A172 (cell line): Measurements from ENCODE around the gene RPL13A. TPM values are rescaled to one million over a fixed set of nuclear protein-coding genes. Genes with fewer than 3 reads are reported as not detected.
"Not testable (repeated sequence)": the region's sequence is repeated elsewhere in the genome, so short reads cannot be mapped to it uniquely, and the experiment has no call there.

Experiments
- DNase-seq: peaks from one replicate; pipeline ENCODE4 v3.0.0-alpha.2; 2015; ENCODE audit warnings: low spot score
- total RNA-seq: library from RNA; depleted of rRNA; stranded (reverse); fragments of >200 nt; shearing (Covaris generic); gene quantifications from 2 replicates; pipeline ENCODE4 v1.2.3, GENCODE V29; 2014; rRNA removed

RPL13A gene
- 1,452 and 1,525 TPM in 2 replicates for total RNA-seq

- peak; percentile 99 for DNase-seq
These were observed at the start of gene RPL13A for GRCh38 chr19:49487277-49488045. Gene RPL13A, plus strand, starts transcription at chr19:49487608. Its CDS starts 22 bp downstream, at chr19:49487630.

GRCh38 chr19:49438261-49438660 is 49.1 kb upstream of the RPL13A start:
- DNase-seq, result no peak

DNA sequence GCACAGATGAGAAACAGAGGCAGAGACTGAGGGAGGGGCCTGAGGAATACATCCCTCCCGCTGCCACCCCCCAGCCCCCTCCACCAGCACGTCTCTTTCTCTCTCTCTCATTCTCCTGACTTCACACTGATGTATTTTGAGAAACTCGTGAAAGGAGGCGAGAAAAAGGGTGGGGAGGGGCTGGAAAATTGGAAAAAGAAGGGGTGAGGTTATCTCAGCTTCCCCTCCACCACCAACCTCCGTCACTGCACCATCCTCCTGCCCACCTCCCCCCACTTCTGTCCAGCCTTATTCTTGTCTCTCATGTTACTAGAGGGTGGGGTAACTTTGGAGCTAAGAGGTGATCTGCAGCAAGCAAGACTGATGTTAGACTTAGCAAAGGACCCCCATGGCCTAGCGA is 47.6 kb upstream of the RPL13A start:
- DNase-seq, result no peak

- no peak for DNase-seq
These were observed 46.8 kb upstream of the RPL13A start for GRCh38 chr19:49440439-49441209.

DNA sequence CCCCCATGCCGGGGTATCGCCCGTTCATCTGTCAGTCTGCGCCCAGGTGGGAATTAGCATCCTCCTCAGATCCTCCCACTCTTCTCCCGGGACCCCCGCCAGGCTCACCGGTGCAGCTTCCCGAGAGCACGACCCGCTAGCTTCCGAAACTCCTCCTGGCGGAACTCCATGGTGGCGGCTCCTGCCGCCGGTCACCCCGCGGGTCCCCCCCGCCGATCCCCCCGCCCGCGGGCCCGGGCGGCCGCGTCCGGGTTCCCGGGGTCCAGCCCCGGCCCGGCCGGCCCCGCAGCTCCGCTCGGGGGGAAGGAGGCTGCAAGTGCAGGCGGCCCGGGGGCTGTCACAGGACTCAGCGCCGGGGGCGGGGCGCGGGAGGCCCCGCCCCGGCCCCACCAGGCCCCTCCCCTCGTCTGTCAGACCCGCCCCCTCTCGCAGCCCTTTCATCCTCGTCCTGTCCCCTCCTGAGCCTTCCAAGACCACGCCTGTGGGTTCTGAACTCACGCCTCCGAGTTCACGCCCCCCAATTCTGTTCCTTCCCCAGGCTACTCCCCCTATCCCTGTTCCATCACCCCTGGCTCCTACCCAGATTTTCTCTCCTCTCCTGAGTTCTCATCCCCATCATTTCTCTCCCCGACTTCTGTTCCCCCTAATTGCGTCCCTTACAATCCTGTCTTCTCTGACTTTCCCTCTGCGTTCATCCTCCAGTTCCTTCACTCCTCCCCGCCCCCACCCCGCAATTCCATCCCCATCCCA is 46.0 kb upstream of the RPL13A start, which contains the start of gene SLC17A7:
SLC17A7 (minus strand) TSS at position 318 of the 750 bp plus-strand sequence; CDS start at position 170, 148 bp downstream.
- DNase-seq, result no peak

- DNase-seq, result no peak
These were observed 45.5 kb upstream of the RPL13A start for GRCh38 chr19:49441960-49442350.

- peak; percentile 35 for DNase-seq
These were observed 45.1 kb upstream of the RPL13A start for GRCh38 chr19:49442354-49442753.

DNA sequence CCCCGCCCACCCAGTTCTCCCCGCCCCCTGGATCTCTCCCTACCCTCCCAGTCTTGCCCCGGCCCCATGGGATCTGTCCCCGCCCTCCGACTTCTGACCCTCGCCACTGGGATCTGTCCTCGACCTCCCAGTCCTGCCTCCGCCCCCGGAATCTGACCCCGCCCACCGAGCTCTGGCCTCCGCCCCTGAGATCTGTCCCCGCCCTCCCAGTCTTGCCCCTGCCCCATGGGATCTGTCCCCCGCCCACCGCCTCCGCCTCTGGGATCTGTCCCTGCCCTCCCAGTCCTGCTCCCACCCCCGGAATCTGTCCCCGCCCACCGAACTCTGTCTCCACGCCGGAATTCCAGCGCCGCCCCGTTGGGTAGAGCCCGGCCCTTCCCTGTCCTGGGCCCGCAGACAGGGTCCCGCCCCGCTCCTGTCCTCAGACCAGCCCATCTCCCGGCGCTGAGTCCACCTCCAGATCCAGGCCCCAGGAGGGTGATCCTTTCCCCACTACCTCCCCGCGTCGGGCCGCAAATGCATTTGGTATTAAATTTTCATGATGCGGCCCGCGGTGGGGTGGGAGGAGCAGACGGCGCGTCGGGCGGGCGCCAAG is 44.5 kb upstream of the RPL13A start:
- DNase-seq, result peak; percentile 84

- DNase-seq, result peak; percentile 91
These were observed 43.9 kb upstream of the RPL13A start for GRCh38 chr19:49443366-49444099.

- not testable (repeated sequence) for DNase-seq
These were observed 43.2 kb upstream of the RPL13A start for GRCh38 chr19:49444100-49444700.

DNA sequence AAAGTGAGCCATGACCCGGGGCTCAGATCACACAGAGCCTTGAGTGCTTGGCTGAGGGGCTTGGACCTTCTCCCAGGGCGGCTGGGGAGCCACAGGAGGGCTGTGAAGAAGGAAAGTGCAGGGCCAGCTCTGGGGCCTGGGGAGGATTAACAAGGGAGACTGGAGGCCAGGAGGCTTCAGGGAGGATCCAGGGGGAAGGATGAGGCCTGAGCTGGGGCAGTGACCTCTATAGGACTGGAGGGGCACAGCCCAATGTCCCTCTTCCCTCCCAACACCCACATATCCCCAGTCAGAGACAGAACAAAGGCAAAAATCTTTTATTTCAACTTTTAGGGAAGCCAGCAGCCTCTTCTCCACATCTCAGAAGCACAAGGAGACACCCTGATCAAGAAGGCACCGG is 41.4 kb upstream of the RPL13A start:
- no peak for DNase-seq

GRCh38 chr19:49447485-49448431 is 39.6 kb upstream of the RPL13A start:
- DNase-seq, result no peak

DNA sequence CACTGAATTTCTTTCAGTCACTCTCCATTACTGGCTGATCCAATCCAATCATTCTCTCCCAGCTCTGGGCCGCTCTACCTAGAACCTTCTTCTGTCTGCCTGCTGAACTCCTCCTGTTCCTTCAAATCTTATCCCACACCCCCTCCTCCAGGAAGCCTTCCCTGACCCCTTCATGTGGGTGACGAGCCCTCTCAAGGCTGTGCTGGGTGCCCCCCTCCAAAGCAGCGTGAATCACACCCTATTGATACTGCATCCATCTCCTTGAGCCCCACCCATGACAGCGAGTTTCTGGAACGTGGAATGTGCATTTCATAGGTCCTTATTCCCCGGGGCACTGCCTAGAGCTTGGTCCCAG is 39.0 kb upstream of the RPL13A start:
- DNase-seq, result no peak

- DNase-seq, result no peak
These were observed 37.0 kb upstream of the RPL13A start for GRCh38 chr19:49450405-49450804.

DNA sequence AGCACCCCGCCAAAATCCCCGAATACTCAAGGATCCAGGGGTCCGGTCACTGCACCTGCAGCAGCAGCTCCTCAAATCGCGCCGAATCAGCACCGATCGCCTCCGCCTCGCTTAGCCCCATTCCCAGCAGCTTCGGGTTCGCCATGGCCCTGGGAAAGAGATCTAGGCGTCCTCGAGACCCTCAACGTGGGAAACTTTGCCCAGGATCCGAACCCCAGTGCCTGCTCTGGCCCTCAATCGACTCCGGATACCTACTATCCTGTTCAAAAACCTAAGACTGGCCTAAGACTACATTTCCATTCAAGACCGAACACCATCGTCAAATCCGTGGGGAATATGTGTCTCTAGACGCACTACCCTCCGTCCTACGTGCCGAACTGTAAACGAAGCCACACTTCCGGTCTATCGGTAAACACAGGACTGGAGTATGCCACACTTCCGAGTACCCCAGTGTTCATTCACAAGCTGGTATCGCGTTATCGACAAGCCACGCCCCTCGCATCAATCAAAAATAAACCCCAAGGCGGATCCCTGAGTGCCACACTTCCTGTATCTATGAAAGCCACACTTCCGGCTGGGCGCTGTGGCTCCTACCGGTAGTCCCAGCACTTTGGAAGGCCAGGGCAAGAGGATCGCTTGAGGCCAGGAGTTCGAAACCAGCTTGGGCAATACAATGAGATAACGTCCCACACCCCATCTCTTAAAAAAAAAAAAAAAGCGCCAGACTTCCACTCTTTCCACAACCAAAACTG is 35.8 kb upstream of the RPL13A start, which contains the start of gene PIH1D1:
PIH1D1 (minus strand) TSS at position 385 of the 752 bp plus-strand sequence; CDS start at position 145, 240 bp downstream.
- DNase-seq, result peak; percentile 100

GRCh38 chr19:49453013-49453756 is 34.2 kb upstream of the RPL13A start, which contains the start of gene ALDH16A1:
Gene ALDH16A1, plus strand, starts transcription at chr19:49453225. Its CDS starts 107 bp downstream, at chr19:49453332.
- DNase-seq, result peak; percentile 98

DNA sequence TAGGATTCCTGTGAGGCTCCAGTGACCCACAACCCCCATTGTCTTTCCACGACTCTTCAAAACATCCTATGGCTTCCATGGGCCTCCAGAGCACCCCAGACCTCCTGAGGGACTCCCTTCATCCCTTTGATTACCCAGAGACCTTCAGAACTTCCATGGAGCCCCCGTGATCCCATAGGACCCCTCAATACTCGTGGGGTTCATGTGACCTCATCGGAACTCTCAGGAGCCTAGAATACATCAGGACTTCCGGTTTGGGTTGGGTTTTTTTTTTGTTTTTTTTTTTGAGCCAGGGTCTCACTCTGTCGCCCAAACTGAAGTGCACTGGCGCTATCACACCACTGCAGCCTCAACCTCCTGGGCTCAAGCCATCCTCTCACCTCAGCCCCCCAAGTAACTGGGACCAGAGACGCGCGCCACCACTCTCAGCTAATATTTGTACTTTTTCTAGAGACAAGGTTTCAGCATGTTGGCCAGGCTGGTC is 33.6 kb upstream of the RPL13A start:
- DNase-seq, result no peak

DNA sequence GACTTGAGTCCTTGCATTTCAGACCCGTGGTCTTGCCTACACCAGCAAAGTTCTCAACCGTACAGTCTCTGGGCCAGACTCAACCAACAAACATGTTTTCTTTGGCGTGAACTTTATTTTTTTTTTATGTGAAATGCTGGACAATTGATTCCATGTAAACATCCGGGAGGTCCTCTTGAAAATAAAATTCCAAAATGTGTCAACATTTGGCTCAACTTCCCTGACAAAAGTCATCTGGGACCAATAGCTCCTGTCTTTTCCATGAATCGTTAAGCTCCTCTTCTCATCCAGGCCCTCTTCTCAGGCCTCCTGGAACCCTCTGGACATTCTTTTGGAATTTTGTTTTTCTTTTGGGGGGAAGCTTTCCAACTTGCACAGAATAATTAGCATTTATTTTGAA is 31.6 kb upstream of the RPL13A start:
- DNase-seq, result no peak
